ENCODE measurements around the gene LHPP. TPM values are rescaled to one million over a fixed set of nuclear protein-coding genes. Genes with fewer than 3 reads are reported as not detected.
A peak's percentile ranks its signal among the peaks of the same experiment; 100 is the strongest.

LHPP gene
- total and polyA plus RNA-seq, 9 donors, result 4.3 to 19.9 (median 12.6) TPM

DNA sequence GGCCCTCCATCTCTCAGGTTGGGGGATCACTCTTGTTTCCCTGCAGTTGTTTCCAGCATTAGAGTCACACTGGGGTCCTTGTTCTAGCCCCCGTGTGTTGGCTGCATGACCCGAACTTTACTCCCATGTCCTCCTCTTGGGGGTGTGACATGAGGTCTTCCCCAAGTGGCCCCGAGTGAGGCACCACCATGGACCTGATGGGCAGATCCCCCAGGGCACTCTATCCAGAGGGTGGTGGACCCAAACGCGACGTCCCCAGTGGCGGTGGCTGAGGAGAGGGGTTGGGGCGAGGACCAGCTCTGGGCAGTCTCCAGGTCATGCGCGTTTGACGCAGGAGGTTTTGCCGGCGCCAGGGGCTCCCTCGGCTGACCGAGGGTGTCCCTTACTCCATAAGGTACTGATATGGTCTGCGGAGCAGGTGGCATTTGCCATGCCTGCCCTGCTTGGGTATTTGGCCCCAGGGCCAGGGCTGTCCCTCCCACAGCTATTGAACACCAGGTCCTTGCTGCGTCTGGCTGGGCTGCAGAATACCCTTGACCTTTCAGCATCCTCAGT lies 131.9 kb downstream of the LHPP start:
- no peaks in the 10 kb centered on the region for H3K9me3 ChIP-seq
- no peak overlapping the region for H3K4me3 ChIP-seq
- H3K36me3 ChIP-seq, result no peaks in the 10 kb centered on the region
- WGBS, 3 donors, result 86 to 95% (median 89%) methylated on average over 16 to 17 of the region's 17 CpGs
- TF ChIP-seq EP300 (IDR thresholded peaks at IDR 0.05) (no peak), POLR2A (IDR thresholded peaks at IDR 0.05) (no peak)
- TF ChIP-seq, protein P1, sequence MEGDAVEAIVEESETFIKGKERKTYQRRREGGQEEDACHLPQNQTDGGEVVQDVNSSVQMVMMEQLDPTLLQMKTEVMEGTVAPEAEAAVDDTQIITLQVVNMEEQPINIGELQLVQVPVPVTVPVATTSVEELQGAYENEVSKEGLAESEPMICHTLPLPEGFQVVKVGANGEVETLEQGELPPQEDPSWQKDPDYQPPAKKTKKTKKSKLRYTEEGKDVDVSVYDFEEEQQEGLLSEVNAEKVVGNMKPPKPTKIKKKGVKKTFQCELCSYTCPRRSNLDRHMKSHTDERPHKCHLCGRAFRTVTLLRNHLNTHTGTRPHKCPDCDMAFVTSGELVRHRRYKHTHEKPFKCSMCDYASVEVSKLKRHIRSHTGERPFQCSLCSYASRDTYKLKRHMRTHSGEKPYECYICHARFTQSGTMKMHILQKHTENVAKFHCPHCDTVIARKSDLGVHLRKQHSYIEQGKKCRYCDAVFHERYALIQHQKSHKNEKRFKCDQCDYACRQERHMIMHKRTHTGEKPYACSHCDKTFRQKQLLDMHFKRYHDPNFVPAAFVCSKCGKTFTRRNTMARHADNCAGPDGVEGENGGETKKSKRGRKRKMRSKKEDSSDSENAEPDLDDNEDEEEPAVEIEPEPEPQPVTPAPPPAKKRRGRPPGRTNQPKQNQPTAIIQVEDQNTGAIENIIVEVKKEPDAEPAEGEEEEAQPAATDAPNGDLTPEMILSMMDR (IDR thresholded peaks at IDR 0.05), result no peak
- peaks cover 9% of the 10 kb centered on the region for H3K4me1 ChIP-seq (ENCODE audit: insufficient read depth)
- peak in 1 of 5 donors; percentile 25 for DNase-seq
- intact Hi-C loops (cut with DNase I), result no loop called here
- no peaks in the 10 kb centered on the region for H3K27me3 ChIP-seq
- H3K27ac ChIP-seq, result no peak overlapping the region

DNA sequence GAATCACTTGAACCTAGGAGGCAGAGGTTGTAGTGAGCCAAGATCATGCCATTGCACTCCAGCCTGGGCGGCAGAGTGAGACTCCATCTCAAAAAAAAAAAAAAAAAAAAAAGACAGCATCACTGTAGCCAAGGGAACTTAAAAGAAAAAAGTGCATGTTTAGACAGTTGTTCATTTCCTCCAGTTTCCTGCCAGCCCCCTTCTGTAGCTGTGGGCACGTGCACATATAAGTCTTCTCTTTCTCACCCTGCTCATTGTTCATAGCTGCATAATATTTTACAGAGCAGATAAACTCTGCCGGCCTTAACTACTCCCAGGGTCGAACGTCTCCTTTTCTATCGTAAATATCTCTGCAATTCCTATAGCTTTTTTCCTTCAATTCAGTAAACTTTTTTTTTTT lies 132.6 kb downstream of the LHPP start:
- no peaks in the 10 kb centered on the region for H3K36me3 ChIP-seq
- no peak for DNase-seq
- WGBS, 3 donors, result 86 to 88% (median 88%) methylated on average over 6 of the region's 6 CpGs

GRCh38 chr10:124595143-124595883 lies 133.7 kb downstream of the LHPP start:
- 94 to 99% (median 97%) methylated on average over 9 of the region's 9 CpGs for WGBS, 3 donors
- DNase-seq, result peak in 2 of 5 donors; percentile 19 to 26
- TF ChIP-seq EP300 (IDR thresholded peaks at IDR 0.05), result no peak
- TF ChIP-seq, protein P1 (IDR thresholded peaks at IDR 0.05), result no peak
- no peak for TF ChIP-seq POLR2A (IDR thresholded peaks at IDR 0.05)

More for the DNA sequence above, 132.6 kb downstream of the LHPP start:
- H3K27me3 ChIP-seq, result no peaks in the 10 kb centered on the region
- H3K27ac ChIP-seq, result no peak overlapping the region
- intact Hi-C loops (cut with DNase I), result no loop called here
- TF ChIP-seq EP300 (IDR thresholded peaks at IDR 0.05) (no peak), POLR2A (IDR thresholded peaks at IDR 0.05) (no peak)
- TF ChIP-seq, protein P1 (IDR thresholded peaks at IDR 0.05), result no peak
- peaks cover 4% of the 10 kb centered on the region for H3K4me1 ChIP-seq (ENCODE audit: insufficient read depth)
- no peaks in the 10 kb centered on the region for H3K9me3 ChIP-seq
- no peak overlapping the region for H3K4me3 ChIP-seq

GRCh38 chr10:124596116-124596785 lies 134.6 kb downstream of the LHPP start:
- DNase-seq, result peak in 1 of 5 donors; percentile 14
- WGBS, 3 donors, result 88 to 92% (median 90%) methylated on average over 18 of the region's 18 CpGs
- no peak overlapping the region for H3K4me3 ChIP-seq

More at GRCh38 chr10:124595143-124595883, 133.7 kb downstream of the LHPP start:
- Histone ChIP-seq H3K27ac (no peak overlapping the region), H3K4me3 (no peak overlapping the region), H3K9me3 (no peaks in the 10 kb centered on the region), H3K4me1 (ENCODE audit: insufficient read depth) (peaks cover under 1% of the 10 kb centered on the region), H3K27me3 (no peaks in the 10 kb centered on the region), H3K36me3 (no peaks in the 10 kb centered on the region)
- intact Hi-C loops (cut with DNase I), result no loop called here

More at GRCh38 chr10:124596116-124596785, 134.6 kb downstream of the LHPP start:
- intact Hi-C loops (cut with DNase I), result no loop called here
- Histone ChIP-seq H3K36me3 (no peaks in the 10 kb centered on the region), H3K27me3 (no peaks in the 10 kb centered on the region), H3K9me3 (no peaks in the 10 kb centered on the region), H3K4me1 (ENCODE audit: insufficient read depth) (no peaks in the 10 kb centered on the region), H3K27ac (no peak overlapping the region)
- TF ChIP-seq, protein P1 (IDR thresholded peaks at IDR 0.05), result no peak
- TF ChIP-seq EP300 (IDR thresholded peaks at IDR 0.05) (no peak), POLR2A (IDR thresholded peaks at IDR 0.05) (no peak)
